ENCODE measurements around the gene CCL17. TPM values are rescaled to one million over a fixed set of nuclear protein-coding genes. Genes with fewer than 3 reads are reported as not detected.
A peak's percentile ranks its signal among the peaks of the same experiment; 100 is the strongest.

Gene CCL17
- total RNA-seq, 1 experiment from 2014 or later = not detected

- Histone ChIP-seq H3K27ac (ENCODE audit: low read length) (no peak overlapping the region), H3K9ac (ENCODE audit: low read length) (no peak overlapping the region), H3K4me3 (ENCODE audit: low read length) (no peak overlapping the region), H3K36me3 (ENCODE audit: insufficient read depth, low read length) (no peaks in the 10 kb centered on the region), H3K4me1 (ENCODE audit: low read length) (peaks cover 16% of the 10 kb centered on the region), H2AFZ (ENCODE audit: low read length) (no peak overlapping the region), H3K9me3 (ENCODE audit: low read length) (no peaks in the 10 kb centered on the region), H3K27me3 (ENCODE audit: low read length) (no peaks in the 10 kb centered on the region), H3K9me2 (replicated peaks; ENCODE audit: insufficient read depth, low read length) (no peaks in the 10 kb centered on the region), H3K79me2 (ENCODE audit: low read length) (no peaks in the 10 kb centered on the region), H4K20me1 (ENCODE audit: insufficient read depth, low read depth, low read length) (0 out of 2 replicates have a peak, but pooled peaks cover 3% of the 10 kb centered on the region), H3K4me2 (ENCODE audit: low read depth, low read length, poor library complexity, severe bottlenecking) (no peak overlapping the region)
- DNase-seq = no peak
These were observed 21.9 kb upstream of the CCL17 start for GRCh38 chr16:57382535-57383275.

DNA sequence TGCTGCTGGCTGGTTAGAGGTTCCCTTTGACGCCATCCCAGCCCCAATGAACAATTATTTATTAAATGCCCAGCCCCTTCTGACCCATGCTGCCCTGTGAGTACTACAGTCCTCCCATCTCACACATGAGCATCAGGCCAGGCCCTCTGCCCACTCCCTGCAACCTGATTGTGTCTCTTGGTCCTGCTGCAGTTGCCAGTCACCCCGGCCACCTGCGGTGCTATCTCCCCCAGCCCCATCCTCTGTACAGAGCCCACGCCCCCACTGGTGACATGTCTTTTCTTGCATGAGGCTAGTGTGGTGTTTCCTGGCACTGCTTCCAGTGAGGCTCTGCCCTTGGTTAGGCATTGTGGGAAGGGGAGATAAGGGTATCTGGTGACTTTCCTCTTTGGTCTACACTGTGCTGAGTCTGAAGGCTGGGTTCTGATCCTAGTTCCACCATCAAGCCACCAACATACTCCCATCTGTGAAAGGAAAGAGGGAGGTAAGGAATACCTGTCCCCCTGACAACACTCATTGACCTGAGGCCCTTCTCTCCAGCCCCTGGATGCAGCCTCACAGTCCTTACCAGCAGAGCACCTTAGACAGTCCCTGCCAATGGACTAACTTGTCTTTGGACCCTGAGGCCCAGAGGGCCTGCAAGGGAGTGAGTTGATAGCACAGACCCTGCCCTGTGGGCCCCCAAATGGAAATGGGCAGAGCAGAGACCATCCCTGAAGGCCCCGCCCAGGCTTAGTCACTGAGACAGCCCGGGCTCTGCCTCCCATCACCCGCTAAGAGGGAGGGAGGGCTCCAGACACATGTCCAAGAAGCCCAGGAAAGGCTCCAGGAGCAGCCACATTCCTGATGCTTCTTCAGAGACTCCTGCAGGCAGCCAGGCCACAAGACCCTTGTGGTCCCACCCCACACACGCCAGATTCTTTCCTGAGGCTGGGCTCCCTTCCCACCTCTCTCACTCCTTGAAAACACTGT, 21.0 kb upstream of the CCL17 start:
- DNase-seq = no peak
- Histone ChIP-seq H3K9ac (ENCODE audit: low read length) (no peak overlapping the region), H3K36me3 (ENCODE audit: insufficient read depth, low read length) (no peaks in the 10 kb centered on the region), H3K9me3 (ENCODE audit: low read length) (no peaks in the 10 kb centered on the region), H3K79me2 (ENCODE audit: low read length) (no peaks in the 10 kb centered on the region), H3K9me2 (replicated peaks; ENCODE audit: insufficient read depth, low read length) (no peaks in the 10 kb centered on the region), H3K27me3 (ENCODE audit: low read length) (peaks cover 1% of the 10 kb centered on the region; the same call in 1 of the 2 replicates), H3K4me2 (ENCODE audit: low read depth, low read length, poor library complexity, severe bottlenecking) (peak overlapping the region; percentile 3), H3K4me3 (ENCODE audit: low read length) (no peak overlapping the region), H3K27ac (ENCODE audit: low read length) (no peak overlapping the region), H2AFZ (ENCODE audit: low read length) (no peak overlapping the region), H3K4me1 (ENCODE audit: low read length) (peaks cover 12% of the 10 kb centered on the region), H4K20me1 (ENCODE audit: insufficient read depth, low read depth, low read length) (0 out of 2 replicates have a peak, but pooled peaks cover 3% of the 10 kb centered on the region)

- Histone ChIP-seq H3K9me3 (ENCODE audit: low read length) (no peaks in the 10 kb centered on the region), H3K4me1 (ENCODE audit: low read length) (peaks cover 12% of the 10 kb centered on the region), H2AFZ (ENCODE audit: low read length) (no peak overlapping the region), H3K36me3 (ENCODE audit: insufficient read depth, low read length) (no peaks in the 10 kb centered on the region), H3K79me2 (ENCODE audit: low read length) (no peaks in the 10 kb centered on the region), H3K4me3 (ENCODE audit: low read length) (no peak overlapping the region), H3K27ac (ENCODE audit: low read length) (no peak overlapping the region), H3K4me2 (ENCODE audit: low read depth, low read length, poor library complexity, severe bottlenecking) (peak overlapping the region; percentile 3), H4K20me1 (ENCODE audit: insufficient read depth, low read depth, low read length) (0 out of 2 replicates have a peak, but pooled peaks cover 3% of the 10 kb centered on the region), H3K27me3 (ENCODE audit: low read length) (peaks cover 7% of the 10 kb centered on the region; the same call in 1 of the 2 replicates), H3K9ac (ENCODE audit: low read length) (no peak overlapping the region), H3K9me2 (replicated peaks; ENCODE audit: insufficient read depth, low read length) (no peaks in the 10 kb centered on the region)
- no peak for DNase-seq
These were observed 20.1 kb upstream of the CCL17 start for GRCh38 chr16:57384248-57385070.

DNA sequence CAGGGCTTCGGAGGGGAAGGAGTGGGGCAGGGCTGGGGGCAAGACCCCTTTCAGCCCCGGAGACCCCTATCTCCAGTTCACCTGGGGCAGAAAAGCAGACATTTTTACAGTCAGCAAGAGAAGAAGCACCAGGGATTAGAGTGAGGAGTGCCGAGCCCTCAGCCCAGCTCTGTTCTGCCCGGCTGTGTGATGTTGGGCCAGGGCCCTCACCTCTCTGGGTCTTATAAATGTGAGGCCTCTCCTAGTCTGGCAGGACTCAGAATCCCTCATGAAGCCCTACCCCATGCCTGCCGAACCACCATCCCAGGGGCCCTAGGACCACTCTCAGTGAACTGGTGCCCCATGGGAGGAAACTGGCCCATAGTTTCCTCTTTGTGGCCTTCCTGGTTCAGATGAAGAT, 19.5 kb upstream of the CCL17 start:
- Histone ChIP-seq H4K20me1 (ENCODE audit: insufficient read depth, low read depth, low read length) (0 out of 2 replicates have a peak, but pooled peaks cover 3% of the 10 kb centered on the region), H3K4me2 (ENCODE audit: low read depth, low read length, poor library complexity, severe bottlenecking) (no peak overlapping the region), H2AFZ (ENCODE audit: low read length) (no peak overlapping the region), H3K4me1 (ENCODE audit: low read length) (peaks cover 12% of the 10 kb centered on the region), H3K9ac (ENCODE audit: low read length) (no peak overlapping the region), H3K9me2 (replicated peaks; ENCODE audit: insufficient read depth, low read length) (no peaks in the 10 kb centered on the region), H3K9me3 (ENCODE audit: low read length) (no peaks in the 10 kb centered on the region), H3K36me3 (ENCODE audit: insufficient read depth, low read length) (no peaks in the 10 kb centered on the region), H3K79me2 (ENCODE audit: low read length) (no peaks in the 10 kb centered on the region), H3K27me3 (ENCODE audit: low read length) (peaks cover 7% of the 10 kb centered on the region; the same call in 1 of the 2 replicates), H3K4me3 (ENCODE audit: low read length) (no peak overlapping the region), H3K27ac (ENCODE audit: low read length) (no peak overlapping the region)
- DNase-seq = no peak

GRCh38 chr16:57386381-57386951, 18.1 kb upstream of the CCL17 start:
- H3K79me2 ChIP-seq (ENCODE audit: low read length) = no peaks in the 10 kb centered on the region
- peaks cover 12% of the 10 kb centered on the region for H3K4me1 ChIP-seq (ENCODE audit: low read length)
- no peak overlapping the region for H3K27ac ChIP-seq (ENCODE audit: low read length)
- H3K27me3 ChIP-seq (ENCODE audit: low read length) = peaks cover 7% of the 10 kb centered on the region; the same call in 1 of the 2 replicates
- no peak for DNase-seq
- no peaks in the 10 kb centered on the region for H3K36me3 ChIP-seq (ENCODE audit: insufficient read depth, low read length)
- H3K9ac ChIP-seq (ENCODE audit: low read length) = no peak overlapping the region
- no peaks in the 10 kb centered on the region for H3K9me2 ChIP-seq (replicated peaks; ENCODE audit: insufficient read depth, low read length)
- no peaks in the 10 kb centered on the region for H3K9me3 ChIP-seq (ENCODE audit: low read length)
- 0 out of 2 replicates have a peak, but pooled peaks cover 3% of the 10 kb centered on the region for H4K20me1 ChIP-seq (ENCODE audit: insufficient read depth, low read depth, low read length)
- no peak overlapping the region for H2AFZ ChIP-seq (ENCODE audit: low read length)
- no peak overlapping the region for H3K4me3 ChIP-seq (ENCODE audit: low read length)
- no peak overlapping the region for H3K4me2 ChIP-seq (ENCODE audit: low read depth, low read length, poor library complexity, severe bottlenecking)

GRCh38 chr16:57387598-57388354, 16.8 kb upstream of the CCL17 start:
- Histone ChIP-seq H3K4me2 (ENCODE audit: low read depth, low read length, poor library complexity, severe bottlenecking) (no peak overlapping the region), H3K9ac (ENCODE audit: low read length) (no peak overlapping the region), H3K9me3 (ENCODE audit: low read length) (no peaks in the 10 kb centered on the region), H3K4me1 (ENCODE audit: low read length) (peaks cover 12% of the 10 kb centered on the region), H3K4me3 (ENCODE audit: low read length) (no peak overlapping the region), H3K36me3 (ENCODE audit: insufficient read depth, low read length) (no peaks in the 10 kb centered on the region), H3K79me2 (ENCODE audit: low read length) (no peaks in the 10 kb centered on the region), H2AFZ (ENCODE audit: low read length) (no peak overlapping the region), H3K27ac (ENCODE audit: low read length) (no peak overlapping the region), H3K9me2 (replicated peaks; ENCODE audit: insufficient read depth, low read length) (no peaks in the 10 kb centered on the region), H4K20me1 (ENCODE audit: insufficient read depth, low read depth, low read length) (0 out of 2 replicates have a peak, but pooled peaks cover 3% of the 10 kb centered on the region), H3K27me3 (ENCODE audit: low read length) (peaks cover 7% of the 10 kb centered on the region; the same call in 1 of the 2 replicates)
- DNase-seq = no peak
